ENCODE data around the gene NUBP2.

Gene NUBP2

DNA sequence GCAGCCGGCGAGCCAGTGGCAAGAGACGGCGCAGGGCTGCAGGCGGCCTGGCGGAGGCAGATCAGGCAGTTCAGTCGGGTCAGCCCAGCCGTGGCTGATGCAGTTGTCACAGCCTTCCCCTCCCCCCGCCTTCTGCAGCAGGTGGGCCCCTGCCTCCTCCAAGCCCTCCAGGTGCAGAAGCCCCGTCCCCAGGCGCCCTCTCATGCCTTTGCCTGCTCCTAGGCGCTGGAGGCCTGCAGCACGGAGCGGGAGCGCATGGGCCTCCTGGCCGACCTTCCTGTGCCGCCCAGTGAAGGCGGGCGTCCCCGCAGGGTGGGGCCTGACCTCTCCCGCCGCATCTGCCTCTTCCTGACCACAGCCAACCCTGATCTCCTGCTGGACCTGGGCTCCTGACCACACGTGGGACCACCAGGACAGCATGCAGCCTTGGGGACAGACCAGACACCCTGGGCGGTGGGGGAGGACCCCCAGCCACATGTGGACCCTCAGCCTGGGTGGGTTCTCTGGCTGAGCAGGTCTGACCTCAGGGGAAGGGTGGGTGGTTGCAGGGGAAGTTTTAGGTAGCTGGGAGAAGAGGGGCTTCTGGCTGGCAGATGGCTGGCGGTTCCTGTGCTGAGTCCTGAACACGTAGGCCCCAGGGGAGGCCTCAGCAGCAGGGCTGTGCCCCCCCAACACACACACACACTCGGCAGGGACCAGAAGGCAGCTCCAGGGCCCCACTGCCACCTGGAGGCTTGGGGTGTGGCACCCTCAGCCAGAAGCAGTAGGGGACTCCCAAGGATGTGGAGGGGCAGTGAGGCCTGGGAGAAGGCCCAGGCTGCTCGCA, 6.7 kb upstream of the NUBP2 start:
- Histone ChIP-seq H3K27ac (ENCODE audit: low read depth, low read length) (no peak overlapping the region), H3K9ac (ENCODE audit: low read length) (no peak overlapping the region), H3K14ac (ENCODE audit: low read length) (no peak overlapping the region), H3K4me2 (ENCODE audit: low read length) (no peak overlapping the region), H3K4me1 (ENCODE audit: control insufficient read depth in 1 of 2, insufficient read depth in 2 of 2, low read length in 2 of 2) (peaks cover 15 to 21% of the 10 kb centered on the region in 2 experiments), H4K8ac (ENCODE audit: low read depth, low read length) (no peak overlapping the region), H2AK5ac (ENCODE audit: low read length) (no peak overlapping the region), H3K79me1 (ENCODE audit: low read length) (peaks cover 18% of the 10 kb centered on the region), H2BK5ac (ENCODE audit: low read depth, low read length, poor library complexity) (no peak overlapping the region), H4K91ac (ENCODE audit: low read depth, low read length) (no peak overlapping the region), H2AFZ (ENCODE audit: insufficient read depth, low read length, poor library complexity) (no peak overlapping the region), H2BK120ac (ENCODE audit: insufficient read depth, low read length, poor library complexity) (no peak overlapping the region), H2BK12ac (ENCODE audit: low read length) (no peak overlapping the region), H3K4ac (ENCODE audit: low read depth, low read length) (no peak overlapping the region), H3K18ac (ENCODE audit: low read length) (peak overlapping the region; percentile 25), H3K4me3 (ENCODE audit: low read depth, low read length) (no peak overlapping the region), H3K27me3 (ENCODE audit: insufficient read depth, low read length) (no peaks in the 10 kb centered on the region), H3K79me2 (ENCODE audit: control insufficient read depth, insufficient read depth, low read length, poor library complexity) (peaks cover 13% of the 10 kb centered on the region), H3K23ac (ENCODE audit: low read length) (no peak overlapping the region), H3K9me3 (ENCODE audit: insufficient read depth, low read depth, low read length) (peaks cover 2% of the 10 kb centered on the region), H4K12ac (ENCODE audit: low read depth, low read length) (no peak overlapping the region), H3K36me3 (ENCODE audit: control insufficient read depth in 1 of 2, insufficient read depth in 2 of 2, low read length in 2 of 2) (peaks cover 52 to 54% of the 10 kb centered on the region in 2 experiments)
- DNase-seq: no peak
- WGBS (ENCODE audit: extremely low coverage, insufficient coverage, insufficient read length): no CpG with 5 or more reads among the region's 28 CpGs

DNA sequence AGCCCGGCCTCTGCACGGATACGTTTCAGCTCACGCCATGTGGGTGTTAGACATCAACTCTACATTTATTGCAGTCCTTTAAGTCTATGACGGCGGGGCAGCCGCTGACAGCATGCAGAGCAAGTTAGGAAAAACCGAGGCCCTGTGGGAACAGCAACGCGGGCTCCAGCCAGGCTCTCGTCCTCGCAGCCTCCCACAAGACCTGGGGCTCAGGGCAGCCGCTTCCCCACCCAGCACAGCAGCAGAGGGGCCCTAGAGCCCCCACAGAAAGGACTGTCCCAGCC, 6.1 kb upstream of the NUBP2 start:
- Histone ChIP-seq H2AFZ (ENCODE audit: insufficient read depth, low read length, poor library complexity) (no peak overlapping the region), H3K4me1 (ENCODE audit: control insufficient read depth in 1 of 2, insufficient read depth in 2 of 2, low read length in 2 of 2) (peaks cover 18 to 27% of the 10 kb centered on the region in 2 experiments), H3K14ac (ENCODE audit: low read length) (no peak overlapping the region), H3K9ac (ENCODE audit: low read length) (no peak overlapping the region), H3K79me2 (ENCODE audit: control insufficient read depth, insufficient read depth, low read length, poor library complexity) (peaks cover 15% of the 10 kb centered on the region), H3K4me2 (ENCODE audit: low read length) (no peak overlapping the region), H4K91ac (ENCODE audit: low read depth, low read length) (no peak overlapping the region), H3K27me3 (ENCODE audit: insufficient read depth, low read length) (no peaks in the 10 kb centered on the region), H3K4ac (ENCODE audit: low read depth, low read length) (no peak overlapping the region), H3K4me3 (ENCODE audit: low read depth, low read length) (no peak overlapping the region), H2BK5ac (ENCODE audit: low read depth, low read length, poor library complexity) (no peak overlapping the region), H4K8ac (ENCODE audit: low read depth, low read length) (no peak overlapping the region), H2AK5ac (ENCODE audit: low read length) (no peak overlapping the region), H3K27ac (ENCODE audit: low read depth, low read length) (no peak overlapping the region), H4K12ac (ENCODE audit: low read depth, low read length) (no peak overlapping the region), H3K23ac (ENCODE audit: low read length) (no peak overlapping the region), H3K36me3 (ENCODE audit: control insufficient read depth in 1 of 2, insufficient read depth in 2 of 2, low read length in 2 of 2) (peaks cover 55 to 56% of the 10 kb centered on the region in 2 experiments), H2BK12ac (ENCODE audit: low read length) (no peak overlapping the region), H2BK120ac (ENCODE audit: insufficient read depth, low read length, poor library complexity) (no peak overlapping the region), H3K79me1 (ENCODE audit: low read length) (peaks cover 15% of the 10 kb centered on the region), H3K9me3 (ENCODE audit: insufficient read depth, low read depth, low read length) (peaks cover 2% of the 10 kb centered on the region), H3K18ac (ENCODE audit: low read length) (no peak overlapping the region)
- no CpG with 5 or more reads among the region's 13 CpGs for WGBS (ENCODE audit: extremely low coverage, insufficient coverage, insufficient read length)
- DNase-seq: no peak

DNA sequence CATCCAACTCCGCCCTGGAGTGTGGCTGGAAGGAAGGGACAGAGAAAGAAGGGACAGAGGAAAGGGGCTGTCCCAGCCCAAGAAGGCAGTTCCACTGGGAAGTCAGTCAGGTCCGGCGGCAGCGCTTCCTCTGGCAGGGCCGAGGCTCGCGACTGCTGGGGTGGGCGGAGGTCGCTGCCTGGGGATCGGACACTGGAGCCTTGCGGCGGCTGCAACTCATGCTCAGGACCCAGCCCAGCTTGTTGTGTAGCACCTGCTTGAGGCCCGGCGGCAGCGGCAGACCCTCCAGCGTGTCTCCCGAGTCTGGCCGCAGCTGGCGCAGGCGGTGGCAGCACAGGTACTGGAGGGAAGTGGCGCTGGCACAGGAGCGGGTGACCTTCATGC, 5.8 kb upstream of the NUBP2 start:
- no peak overlapping the region for H3K4me3 ChIP-seq (ENCODE audit: low read depth, low read length)

DNA sequence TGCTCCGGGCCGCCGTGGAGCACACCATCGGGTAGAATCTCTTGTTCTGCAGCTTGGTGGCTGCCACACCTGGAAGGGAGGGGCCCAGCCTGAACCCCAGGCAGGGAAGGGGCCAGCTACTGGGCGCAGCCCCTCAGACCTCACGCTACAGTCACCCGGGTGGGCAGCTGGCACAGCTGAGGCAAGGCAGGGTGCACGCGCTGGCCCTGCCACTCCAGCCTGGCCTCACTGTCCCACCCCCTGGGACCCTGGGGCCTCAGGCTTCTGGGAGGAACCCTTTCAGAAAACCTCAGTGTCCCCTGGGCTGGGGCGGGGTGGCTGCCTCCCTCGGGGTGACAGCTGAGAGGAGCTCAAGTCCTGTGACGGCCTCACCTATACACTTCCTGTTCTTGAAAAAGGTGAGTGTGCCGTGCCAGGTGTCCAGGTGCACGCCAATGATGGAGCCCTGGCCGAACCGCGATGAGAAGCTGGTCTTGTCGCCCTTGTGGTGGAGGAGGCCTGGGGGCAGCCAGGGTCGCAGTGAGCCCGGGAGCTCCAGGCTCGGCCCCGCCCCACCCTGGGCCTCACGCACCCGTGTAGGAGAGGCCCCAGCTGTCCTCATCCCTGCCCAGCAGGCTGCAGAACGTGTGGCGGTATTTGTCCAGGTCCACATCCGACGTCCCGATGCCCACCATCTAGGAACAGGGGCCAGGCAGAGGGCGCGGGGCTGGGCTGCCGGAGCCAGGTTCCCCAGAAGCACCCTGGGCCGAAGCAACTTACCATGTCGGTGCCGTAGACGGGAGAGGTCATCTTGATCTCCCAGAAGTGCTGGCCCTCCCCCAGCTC, 5.2 kb upstream of the NUBP2 start:
- Histone ChIP-seq H2BK5ac (ENCODE audit: low read depth, low read length, poor library complexity) (no peak overlapping the region), H3K27ac (ENCODE audit: low read depth, low read length) (no peak overlapping the region), H3K4me3 (ENCODE audit: low read depth, low read length) (no peak overlapping the region), H3K23ac (ENCODE audit: low read length) (no peak overlapping the region), H3K4ac (ENCODE audit: low read depth, low read length) (no peak overlapping the region), H3K27me3 (ENCODE audit: insufficient read depth, low read length) (no peaks in the 10 kb centered on the region), H2BK12ac (ENCODE audit: low read length) (no peak overlapping the region), H4K12ac (ENCODE audit: low read depth, low read length) (peak overlapping the region; percentile 27), H4K8ac (ENCODE audit: low read depth, low read length) (no peak overlapping the region), H3K4me1 (ENCODE audit: control insufficient read depth in 1 of 2, insufficient read depth in 2 of 2, low read length in 2 of 2) (peaks cover 15 to 23% of the 10 kb centered on the region in 2 experiments), H3K14ac (ENCODE audit: low read length) (no peak overlapping the region), H3K4me2 (ENCODE audit: low read length) (no peak overlapping the region), H3K79me2 (ENCODE audit: control insufficient read depth, insufficient read depth, low read length, poor library complexity) (peaks cover 11% of the 10 kb centered on the region), H3K9me3 (ENCODE audit: insufficient read depth, low read depth, low read length) (no peaks in the 10 kb centered on the region), H2AK5ac (ENCODE audit: low read length) (no peak overlapping the region), H4K91ac (ENCODE audit: low read depth, low read length) (no peak overlapping the region), H3K79me1 (ENCODE audit: low read length) (peaks cover 9% of the 10 kb centered on the region), H2AFZ (ENCODE audit: insufficient read depth, low read length, poor library complexity) (no peak overlapping the region), H3K18ac (ENCODE audit: low read length) (no peak overlapping the region), H3K36me3 (ENCODE audit: control insufficient read depth in 1 of 2, insufficient read depth in 2 of 2, low read length in 2 of 2) (peaks cover 50 to 56% of the 10 kb centered on the region in 2 experiments), H3K9ac (ENCODE audit: low read length) (no peak overlapping the region), H2BK120ac (ENCODE audit: insufficient read depth, low read length, poor library complexity) (no peak overlapping the region)
- no CpG with 5 or more reads among the region's 36 CpGs for WGBS (ENCODE audit: extremely low coverage, insufficient coverage, insufficient read length)
- no peak for DNase-seq

More for the DNA sequence above, 5.8 kb upstream of the NUBP2 start:
- peaks cover 15% of the 10 kb centered on the region for H3K79me2 ChIP-seq (ENCODE audit: control insufficient read depth, insufficient read depth, low read length, poor library complexity)
- no peak overlapping the region for H2BK5ac ChIP-seq (ENCODE audit: low read depth, low read length, poor library complexity)
- no peak overlapping the region for H3K14ac ChIP-seq (ENCODE audit: low read length)
- no peak overlapping the region for H3K27ac ChIP-seq (ENCODE audit: low read depth, low read length)
- peaks cover under 1% of the 10 kb centered on the region for H3K9me3 ChIP-seq (ENCODE audit: insufficient read depth, low read depth, low read length)
- peaks cover 15% of the 10 kb centered on the region for H3K79me1 ChIP-seq (ENCODE audit: low read length)
- H4K12ac ChIP-seq (ENCODE audit: low read depth, low read length): no peak overlapping the region
- peaks cover 52 to 56% of the 10 kb centered on the region in 2 experiments for H3K36me3 ChIP-seq (ENCODE audit: control insufficient read depth in 1 of 2, insufficient read depth in 2 of 2, low read length in 2 of 2)
- no peak overlapping the region for H4K91ac ChIP-seq (ENCODE audit: low read depth, low read length)
- DNase-seq: no peak
- no peak overlapping the region for H3K4me2 ChIP-seq (ENCODE audit: low read length)
- H2AFZ ChIP-seq (ENCODE audit: insufficient read depth, low read length, poor library complexity): no peak overlapping the region
- no peak overlapping the region for H2BK12ac ChIP-seq (ENCODE audit: low read length)
- no peaks in the 10 kb centered on the region for H3K27me3 ChIP-seq (ENCODE audit: insufficient read depth, low read length)
- H2AK5ac ChIP-seq (ENCODE audit: low read length): no peak overlapping the region
- H3K18ac ChIP-seq (ENCODE audit: low read length): no peak overlapping the region
- H3K4ac ChIP-seq (ENCODE audit: low read depth, low read length): no peak overlapping the region
- H2BK120ac ChIP-seq (ENCODE audit: insufficient read depth, low read length, poor library complexity): no peak overlapping the region
- no peak overlapping the region for H3K23ac ChIP-seq (ENCODE audit: low read length)
- H3K4me1 ChIP-seq (ENCODE audit: control insufficient read depth in 1 of 2, insufficient read depth in 2 of 2, low read length in 2 of 2): peaks cover 15 to 26% of the 10 kb centered on the region in 2 experiments
- WGBS (ENCODE audit: extremely low coverage, insufficient coverage, insufficient read length): no CpG with 5 or more reads among the region's 22 CpGs
- no peak overlapping the region for H3K9ac ChIP-seq (ENCODE audit: low read length)
- H4K8ac ChIP-seq (ENCODE audit: low read depth, low read length): no peak overlapping the region

All from trophoblast cell (in vitro differentiated cells and primary cell).